Hepatocyte (in vitro differentiated cells): ENCODE results near the gene STIMATE.

ENCODE experiments used
- CTCF ChIP-seq: fragments of 200-600 bp; sonication (generic); IDR thresholded peaks from 2 replicates; pipeline ENCODE4 v1.5.1; 2016; ENCODE audit warnings: antibody characterized with exemption, mild to moderate bottlenecking; ENCODE audit not compliant: poor library complexity
- EZH2 ChIP-seq: fragments of 200-600 bp; sonication (generic); IDR thresholded peaks from 2 replicates; pipeline ENCODE4 v1.6.1; 2016; ENCODE audit warnings: antibody characterized with exemption, mild to moderate bottlenecking, borderline replicate concordance

- TF ChIP-seq EZH2 (no peak), CTCF (no peak)
These were observed 86.4 kb downstream of the STIMATE start for GRCh38 chr3:52810923-52811322.
